Epidermal melanocyte (primary cell): ENCODE data around the gene USP34.
A peak's percentile ranks its signal among the peaks of the same experiment; 100 is the strongest.
"Not testable (repeated sequence)": the region's sequence is repeated elsewhere in the genome, so short reads cannot be mapped to it uniquely, and the experiment has no call there.

ENCODE experiments used
- DNase-seq: peaks from one replicate; pipeline ENCODE4 v3.0.0; 2011; ENCODE audit warnings: low spot score; ENCODE audit not compliant: insufficient read length

The USP34 gene

DNA sequence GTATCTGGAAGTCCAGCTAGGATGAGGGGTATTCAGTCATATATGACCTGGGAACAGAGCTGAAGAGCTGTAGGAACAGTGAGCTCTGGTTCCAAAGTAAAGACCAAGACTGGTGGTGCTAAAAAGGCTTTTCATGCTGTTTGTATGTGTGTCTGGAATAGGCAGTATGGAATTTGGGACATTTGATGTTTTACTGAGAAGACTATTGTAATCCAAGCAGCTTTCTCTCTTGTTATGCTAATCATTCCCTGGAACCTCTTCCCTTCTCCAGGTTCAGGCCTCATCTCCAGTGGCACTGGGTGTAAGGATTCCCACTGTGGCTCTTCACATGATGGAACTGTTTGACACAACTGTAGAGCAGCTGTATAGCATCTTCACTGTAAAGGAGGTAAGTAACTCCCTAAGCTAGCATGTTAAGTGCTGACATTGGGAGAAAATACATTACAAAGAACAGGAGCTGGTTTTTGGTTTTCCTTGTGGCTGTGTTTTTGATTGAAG is 285.6 kb downstream of the USP34 start:
- no peak for DNase-seq

DNA sequence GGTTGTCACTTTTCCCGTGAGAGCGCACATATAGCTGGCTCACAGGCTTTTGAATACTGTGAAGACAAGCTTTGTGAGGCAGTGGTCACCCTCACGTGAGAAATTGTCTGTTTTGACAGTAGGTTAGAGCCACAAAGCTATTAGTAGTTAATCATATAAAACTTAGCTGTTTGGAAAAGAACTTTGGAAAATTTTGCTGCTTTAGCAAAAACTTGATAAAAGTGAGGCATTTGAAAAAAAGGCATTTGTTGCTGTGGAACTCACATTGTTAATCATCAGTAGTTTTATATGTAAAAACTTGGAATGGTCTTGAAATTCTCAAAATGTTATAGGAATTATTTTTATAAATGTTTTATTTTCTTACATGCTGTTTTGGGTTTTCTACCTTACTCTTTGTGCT is 286.6 kb downstream of the USP34 start:
- no peak for DNase-seq

DNA sequence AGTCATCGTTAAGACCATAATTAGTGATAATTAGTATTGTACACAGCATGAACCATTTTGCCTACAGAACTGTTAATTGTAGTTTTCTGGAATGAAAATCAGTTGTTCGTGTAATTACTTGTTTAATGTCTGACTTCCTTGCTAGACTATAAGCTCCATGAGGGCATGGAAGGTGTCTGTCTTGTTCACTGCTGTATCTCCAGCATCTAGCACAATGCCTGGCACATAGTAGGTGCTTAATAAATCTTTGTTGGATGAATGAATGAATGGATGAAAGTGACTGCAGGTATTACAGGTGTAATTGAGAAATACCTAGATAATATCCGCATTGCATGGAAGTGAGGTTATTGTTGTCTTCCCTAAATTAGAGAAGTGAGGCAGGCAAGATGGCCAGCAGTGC is 287.1 kb downstream of the USP34 start:
- no peak for DNase-seq

DNA sequence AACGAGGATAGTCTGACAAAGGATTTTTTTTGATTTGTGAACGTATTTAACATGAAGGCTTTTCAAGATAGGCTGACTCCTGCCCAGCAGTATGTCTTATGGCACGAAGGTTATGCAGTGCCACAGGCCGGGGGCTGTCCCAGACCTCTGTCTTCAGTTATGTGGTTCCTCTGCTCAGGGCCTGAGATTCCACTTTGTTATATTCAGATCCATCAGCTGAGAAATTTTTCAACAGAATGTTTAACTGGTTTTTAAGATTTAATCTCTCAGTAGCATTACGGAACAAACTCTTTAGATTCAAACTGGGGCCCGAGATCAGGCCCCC is 288.9 kb downstream of the USP34 start:
- no peak for DNase-seq

DNA sequence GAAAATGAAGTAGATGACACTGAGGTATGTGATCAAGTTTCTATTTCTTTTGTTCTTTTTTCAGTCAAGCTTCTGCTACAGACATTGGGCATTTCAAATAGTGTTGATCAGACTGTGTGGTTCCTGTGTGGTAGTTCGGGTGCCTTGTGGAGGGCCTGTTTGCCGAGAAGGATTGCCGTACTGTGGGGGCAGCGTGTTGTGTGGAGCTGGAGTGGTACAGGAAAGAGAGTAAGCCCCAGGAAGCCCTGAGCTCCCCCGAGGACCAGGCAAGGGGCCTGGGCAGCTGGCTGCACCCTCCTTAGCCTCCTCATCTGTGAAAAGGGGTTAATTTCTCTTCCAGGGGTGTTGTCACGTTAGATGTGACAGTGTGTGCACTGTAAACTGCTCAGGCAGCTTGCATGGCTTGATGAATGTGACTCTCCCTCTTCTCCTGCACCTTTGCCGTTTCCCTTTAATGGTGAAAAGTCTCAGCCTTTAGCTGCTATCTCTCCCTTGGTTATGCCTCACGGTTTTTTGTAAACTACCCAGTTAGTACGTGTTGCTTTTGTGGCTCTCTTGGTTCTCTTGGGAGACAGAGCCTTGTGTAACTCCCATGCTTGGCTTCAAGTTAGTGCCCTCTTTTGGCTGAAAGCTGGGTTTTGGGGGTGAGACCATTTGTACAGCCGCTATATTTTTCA is 289.4 kb downstream of the USP34 start:
- DNase-seq = no peak

DNA sequence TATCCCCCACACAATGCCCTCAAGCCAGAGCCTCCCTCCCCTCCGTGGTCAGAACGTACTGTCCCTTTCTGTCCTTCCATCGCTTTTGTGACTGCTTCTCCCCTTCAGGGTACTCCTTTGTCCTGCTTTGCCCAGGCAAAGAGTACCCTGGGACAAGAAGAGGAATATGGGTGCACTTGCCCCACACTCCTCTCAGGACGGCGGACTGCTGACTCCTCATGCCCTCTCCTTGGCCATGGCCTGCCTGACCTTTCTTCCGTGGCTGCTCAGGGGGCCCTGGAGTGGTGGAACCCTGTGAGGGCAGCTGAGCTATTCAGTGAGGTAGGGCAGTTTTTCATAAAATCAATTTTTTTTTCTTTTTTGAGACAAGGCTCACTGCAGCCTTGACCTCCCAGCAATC is 290.2 kb downstream of the USP34 start:
- no peak for DNase-seq

DNA sequence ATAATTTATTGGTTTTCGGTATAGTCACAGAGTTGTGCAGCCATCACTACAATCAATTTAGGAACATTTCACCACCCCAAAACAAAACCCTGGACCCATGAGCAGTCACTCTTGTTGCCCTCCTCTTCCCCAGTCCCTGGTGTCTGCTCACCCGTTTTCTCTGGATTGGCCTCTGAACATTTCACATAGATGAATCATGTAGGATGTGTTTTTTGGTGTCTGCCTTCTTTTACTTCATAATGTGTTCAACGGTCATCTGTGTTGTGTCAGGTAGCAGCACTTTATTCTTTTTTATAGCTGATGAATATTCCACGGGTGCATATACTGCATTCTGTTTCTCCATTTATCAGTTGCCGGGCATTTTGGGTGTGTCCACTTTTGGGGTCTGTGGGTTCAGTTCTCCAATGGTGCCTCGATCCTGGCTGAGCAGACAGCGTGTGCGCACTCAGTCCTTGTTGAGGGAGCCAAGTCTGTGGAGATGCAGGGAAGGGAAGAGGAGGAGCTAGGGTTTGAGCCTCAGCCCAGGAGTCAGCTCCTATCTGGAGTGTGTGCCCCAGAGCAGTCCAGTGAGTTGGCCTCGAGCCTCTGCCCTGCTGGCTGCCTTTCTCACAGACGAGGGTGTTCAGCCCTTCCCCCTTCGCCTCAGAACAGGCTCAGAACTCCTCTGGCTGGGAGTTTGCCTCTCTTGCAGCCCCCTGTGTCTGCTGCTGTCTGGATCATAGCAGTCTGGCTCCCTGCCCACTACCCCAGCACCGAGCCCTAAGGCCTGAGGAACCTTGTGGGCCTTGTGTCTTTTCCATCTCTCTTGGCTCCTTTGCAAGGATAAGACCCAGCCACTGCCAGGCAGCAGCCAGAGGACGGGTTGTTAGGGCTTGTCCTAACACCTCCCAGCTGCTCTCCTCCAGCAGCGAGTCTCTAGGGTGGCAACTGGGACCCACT is 290.9 kb downstream of the USP34 start:
- DNase-seq = no peak

DNA sequence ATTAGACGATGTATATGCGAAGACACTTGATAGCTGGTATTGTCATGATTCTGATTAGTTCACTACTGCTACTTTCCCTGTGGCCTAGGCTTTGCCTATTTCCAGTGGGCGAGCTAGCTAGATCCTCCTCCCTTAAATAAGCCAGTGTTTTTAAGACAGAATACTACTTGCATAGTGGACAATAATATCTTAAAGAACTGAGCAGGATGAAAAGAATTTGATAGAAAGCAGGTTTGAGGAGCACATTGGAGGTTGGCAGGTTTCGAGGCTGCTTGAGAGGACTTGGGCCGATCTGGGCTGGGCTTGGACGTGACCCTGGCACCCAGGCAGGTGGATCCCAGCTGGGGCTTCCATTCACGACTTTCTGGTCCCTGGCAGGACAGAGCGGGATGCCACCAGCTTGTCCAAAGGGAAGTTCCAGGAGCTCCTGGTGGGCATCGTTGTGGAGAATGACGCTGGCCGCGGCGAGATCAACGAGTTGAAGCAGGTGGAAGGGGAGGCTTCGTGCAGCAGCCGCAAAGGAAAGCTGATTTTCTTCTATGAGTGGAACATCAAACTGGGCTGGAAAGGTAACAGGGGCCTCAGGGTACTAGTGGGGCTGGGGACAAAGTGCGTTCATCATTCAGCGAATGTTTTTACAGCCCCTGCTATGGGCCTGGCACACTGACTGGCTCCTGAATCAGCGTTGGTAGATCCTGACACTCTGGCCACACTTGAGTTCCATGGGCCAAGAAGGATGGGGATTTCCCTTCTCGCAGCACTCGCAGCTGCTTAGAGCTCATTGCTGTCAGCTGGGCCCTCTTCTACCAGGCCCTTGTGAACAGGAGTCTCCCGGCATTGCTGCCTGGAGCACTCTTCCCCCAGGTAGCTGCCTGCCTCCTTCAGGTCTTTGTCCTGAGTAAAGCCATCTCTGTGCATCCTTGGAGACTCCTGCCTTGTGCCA is 292.0 kb downstream of the USP34 start:
- no peak for DNase-seq

DNA sequence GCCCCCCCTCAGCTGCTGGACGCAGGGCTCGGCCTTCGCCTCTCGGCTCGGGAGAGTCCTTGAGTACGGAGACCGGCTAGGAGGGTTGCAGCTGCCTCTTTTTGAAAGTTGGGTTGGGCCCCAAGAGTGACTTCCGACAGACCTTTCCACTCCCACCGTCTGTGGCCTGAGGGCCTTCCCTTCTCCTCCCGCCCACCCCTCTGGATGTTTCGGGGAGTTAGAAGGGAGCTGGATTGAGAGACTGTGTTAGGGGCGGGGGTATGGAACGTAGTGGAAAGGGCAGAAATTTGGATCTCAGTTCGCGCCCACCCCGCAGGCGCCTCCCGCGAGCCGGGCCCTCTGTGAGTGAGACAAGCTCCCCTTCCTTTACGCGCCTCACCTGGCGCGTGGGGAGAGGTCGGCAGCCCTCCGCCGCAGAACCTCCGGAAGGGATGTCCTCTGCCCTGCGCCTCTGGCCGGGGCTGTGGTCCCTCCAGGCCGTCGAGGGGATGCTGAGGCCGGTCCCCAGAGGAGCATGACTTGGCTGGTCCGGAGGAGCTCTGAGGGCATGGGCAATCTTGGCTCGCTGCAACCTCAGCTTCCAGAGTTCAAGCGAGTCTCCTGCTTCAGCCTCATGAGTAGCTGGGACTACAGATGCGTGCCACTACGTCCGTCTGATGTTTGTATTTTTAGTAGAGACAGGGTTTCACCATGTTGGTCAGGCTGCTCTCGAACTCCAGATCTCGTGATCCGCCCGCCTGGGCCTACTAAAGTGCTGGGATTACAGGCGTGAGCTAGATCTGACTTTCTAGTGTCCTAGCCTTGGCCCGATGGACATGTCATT is 292.9 kb downstream of the USP34 start:
- no peak for DNase-seq

DNA sequence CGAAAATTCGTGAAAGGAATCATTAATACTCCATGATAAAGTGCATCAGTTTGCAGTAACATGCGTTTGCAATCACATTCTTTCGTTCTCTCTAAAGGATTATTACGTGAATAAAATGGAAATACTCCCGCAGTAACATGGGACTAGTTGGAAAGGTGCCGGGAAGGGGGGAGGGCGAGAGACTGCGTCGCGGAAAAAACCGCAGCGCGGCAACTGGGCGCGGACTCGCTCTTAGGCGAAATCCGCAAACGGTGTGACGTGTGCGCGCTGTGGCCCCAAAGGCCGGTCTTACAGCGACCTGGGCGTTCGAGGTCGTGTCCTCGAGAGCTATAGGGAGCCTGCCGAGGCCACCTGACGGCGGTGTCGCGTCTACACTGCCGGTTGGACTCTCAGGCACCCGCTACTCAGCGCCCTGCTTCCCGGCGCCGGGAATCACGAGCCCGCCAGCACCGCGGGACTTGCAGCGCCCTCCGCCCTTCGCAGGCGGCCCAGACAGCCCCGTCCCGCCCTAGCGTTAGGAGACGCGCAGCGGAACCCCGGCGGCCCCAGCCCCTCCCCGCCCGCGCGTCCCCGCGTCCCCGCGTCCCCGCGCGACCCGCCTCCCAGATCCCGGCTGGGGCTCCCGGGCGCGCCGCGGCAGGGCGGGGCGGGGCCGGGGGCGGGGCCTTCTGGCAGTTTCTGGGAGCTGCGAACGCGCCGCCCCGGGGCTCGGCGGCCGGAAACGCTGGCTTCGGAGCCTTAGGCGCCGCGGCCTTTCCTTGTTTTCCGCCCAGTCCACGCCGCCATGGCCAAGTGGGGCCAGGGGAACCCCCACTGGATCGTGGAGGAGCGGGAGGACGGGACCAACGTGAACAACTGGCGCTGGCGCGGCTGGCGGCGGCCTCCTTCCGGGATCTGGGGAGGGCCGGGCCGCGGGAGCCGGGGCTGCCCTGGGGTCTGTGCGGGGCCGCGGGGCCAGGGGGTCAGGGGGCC is 293.8 kb downstream of the USP34 start:
- DNase-seq = peak; percentile 97

DNA sequence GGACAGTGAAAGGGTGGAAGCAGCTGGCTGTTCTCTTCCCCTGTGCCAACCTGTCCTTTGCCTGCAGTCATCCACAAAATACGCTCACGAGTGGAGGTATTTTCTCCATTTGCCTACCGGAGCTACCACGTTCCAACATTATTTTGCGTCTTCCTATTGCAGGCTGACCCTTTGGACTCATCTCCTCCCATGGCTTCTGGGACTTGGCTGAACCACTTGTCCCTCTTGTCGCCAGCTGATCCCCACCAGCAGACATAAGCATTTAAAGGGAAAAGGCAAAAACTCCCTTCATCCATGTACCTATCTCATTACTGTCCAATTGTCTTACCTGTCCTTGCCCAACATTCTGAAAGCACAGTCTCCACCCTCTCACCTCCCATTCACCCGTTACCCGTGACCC is 295.9 kb downstream of the USP34 start:
- no peak for DNase-seq

DNA sequence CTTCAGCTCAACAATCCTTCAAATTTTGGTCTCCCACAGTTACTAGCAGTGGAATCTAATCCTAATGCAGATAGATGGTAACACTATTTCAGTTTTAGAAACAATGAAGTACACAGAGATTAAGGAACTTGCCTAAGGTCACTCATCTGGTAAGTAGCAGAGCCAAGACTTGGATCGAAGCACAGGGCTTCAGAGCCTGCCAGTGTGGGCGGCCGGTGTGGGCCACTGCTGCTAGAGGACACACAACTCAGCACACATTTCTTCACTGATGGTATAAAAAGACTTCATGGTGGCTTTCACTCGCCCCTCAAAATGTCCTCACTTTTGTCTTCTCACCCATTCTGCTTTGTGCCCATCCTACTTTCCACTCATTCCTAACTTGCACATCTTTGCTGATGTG is 297.8 kb downstream of the USP34 start:
- DNase-seq = no peak

DNA sequence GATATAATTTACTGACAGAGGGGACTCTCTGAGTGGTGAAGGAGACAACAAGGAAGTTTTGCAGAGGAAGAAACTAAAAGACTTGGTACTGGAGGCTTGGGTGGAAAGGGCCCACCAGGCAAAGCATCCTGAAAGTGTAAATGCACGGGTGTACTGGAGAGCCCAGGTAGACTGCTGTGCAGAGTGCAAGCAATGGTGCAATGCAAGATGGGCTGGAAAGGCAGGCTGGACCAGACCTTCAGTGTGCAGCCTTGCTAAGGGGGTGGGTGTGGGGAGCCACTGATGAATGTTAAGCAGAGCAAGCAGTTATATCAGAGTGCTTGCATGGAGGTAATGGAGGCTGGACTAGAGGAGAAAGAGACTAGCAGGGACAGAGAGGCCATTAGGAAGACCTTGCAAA is 298.2 kb downstream of the USP34 start:
- no peak for DNase-seq

DNA sequence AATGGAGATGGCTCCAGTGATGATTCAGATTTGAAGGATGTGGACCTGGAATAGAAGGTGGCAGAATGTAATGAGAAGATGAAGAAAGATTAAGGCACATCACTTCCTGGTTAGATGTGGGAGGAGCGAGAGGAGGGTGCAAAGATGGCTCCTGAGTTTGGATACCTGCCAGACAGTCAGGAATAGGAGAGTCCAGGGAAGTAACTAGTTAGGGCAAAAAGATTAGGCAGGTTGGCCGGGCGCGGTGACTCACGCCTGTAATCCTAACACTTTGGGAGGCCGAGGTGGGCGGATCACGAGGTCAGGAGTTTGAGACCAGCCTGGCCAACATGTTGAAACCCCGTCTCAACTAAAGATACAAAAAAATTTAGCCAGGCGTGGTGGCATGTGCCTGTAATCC is 303.3 kb downstream of the USP34 start:
- DNase-seq = no peak

DNA sequence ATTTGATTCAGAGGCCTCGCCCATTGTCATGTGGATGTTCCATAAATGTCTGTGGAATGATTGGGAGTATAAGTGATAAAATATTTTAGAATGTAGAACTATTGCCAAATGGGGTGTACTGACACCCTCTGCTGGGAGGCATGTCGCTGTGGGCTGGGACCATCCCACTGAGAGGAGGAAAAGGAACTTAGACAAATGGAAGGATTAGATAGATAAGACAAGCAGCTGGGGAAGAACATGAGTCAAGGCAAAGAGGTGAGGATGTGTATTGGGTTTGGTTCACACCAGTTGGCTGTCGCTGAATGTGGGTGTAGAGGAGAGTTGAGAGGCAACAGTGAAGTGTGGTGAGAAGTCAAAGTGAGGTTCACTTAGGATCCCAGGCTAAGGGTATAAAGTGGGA is 304.9 kb downstream of the USP34 start:
- no peak for DNase-seq

DNA sequence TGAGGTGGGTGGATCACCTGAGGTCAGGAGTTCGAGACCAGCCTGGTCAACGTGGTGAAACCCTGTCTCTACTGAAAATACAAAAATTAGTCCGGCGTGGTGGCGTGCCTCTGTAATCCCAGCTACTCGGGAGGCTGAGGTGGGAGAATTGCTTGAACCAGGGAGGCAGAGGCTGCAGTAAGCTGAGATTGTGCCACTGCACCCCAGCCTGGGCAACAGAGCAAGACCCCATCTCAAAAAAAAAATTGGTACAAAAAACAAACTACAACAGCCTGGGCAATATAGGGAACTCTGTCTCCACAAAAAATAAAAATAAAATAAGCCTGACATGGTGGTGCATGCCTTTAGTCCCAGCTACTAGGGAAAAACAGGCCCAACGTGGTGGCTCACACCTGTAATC is 305.8 kb downstream of the USP34 start:
- DNase-seq = not testable (repeated sequence)

DNA sequence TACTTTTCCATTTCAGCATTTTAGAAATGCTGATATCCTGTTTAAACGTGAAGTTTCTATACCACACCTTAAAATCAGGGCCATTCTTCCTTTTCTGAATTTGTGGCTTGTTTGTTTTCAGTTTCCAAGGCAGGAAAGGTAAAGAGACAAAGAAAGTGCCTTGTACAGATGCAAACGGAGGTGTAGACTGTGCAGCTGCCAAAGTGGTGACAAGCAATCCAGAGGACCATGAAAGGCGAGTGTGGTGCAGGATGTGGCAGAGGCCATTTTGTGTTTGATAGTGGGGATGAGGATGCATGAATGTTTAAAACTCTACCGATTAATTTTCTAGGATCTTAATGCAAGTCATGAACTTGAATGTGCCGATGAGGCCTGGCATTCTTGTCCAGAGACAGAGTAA is 308.2 kb downstream of the USP34 start:
- no peak for DNase-seq

DNA sequence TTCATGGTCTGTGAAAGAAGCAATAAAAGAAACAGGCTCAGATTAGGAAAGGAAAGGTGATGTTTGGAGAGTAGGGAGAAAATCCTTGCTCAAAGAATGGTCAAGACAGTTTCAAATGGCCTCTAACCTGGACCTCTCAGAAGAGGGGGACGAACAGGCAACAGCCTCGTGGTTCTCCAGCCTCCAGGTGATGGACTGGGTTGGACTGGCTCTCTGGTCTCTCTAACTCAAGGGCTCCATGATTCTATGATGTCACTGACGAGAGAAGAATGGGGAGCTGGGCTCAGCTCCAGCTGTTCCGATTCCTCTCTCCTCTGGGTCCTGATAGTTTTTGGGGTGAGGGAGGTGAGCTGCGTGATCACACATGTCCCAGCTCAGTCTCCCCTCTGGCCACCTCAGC is 309.0 kb downstream of the USP34 start, which contains the start of gene C2orf74:
TSS of gene C2orf74 (plus strand) at position 301 of the 400 bp plus-strand sequence. CDS start 327 bp downstream, outside the sequence.
- no peak for DNase-seq

DNA sequence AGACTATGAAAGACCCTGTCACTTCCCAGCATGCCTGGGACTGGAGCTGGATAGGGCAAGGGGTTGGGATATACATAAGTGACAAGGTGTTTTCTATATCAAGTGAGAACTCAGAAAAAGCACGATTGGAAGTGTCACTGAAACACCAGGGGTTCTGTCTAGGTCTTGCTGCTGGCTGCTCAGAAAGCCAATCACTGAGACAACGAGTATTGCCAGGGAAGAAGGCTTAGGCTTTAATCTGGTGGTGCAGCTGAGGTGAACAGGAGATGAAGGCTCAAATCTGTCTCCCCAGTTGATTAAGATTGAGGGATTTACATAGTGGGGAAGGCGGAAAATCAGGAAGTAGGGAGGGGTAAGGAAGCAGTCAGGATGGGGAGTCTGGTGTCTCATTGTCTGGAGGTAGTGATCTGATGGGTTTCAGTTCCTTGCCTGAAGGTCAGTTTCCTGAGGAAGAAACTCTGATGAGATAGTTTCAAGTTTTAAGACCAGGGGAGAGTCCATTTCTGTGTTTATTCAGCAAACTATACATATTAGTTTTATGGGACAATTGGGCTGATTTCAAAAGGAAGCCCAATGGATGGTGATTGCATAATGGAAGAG is 312.4 kb downstream of the USP34 start:
- no peak for DNase-seq
